ENCODE measurements around the gene NGFR. TPM values are rescaled to one million over a fixed set of nuclear protein-coding genes. Genes with fewer than 3 reads are reported as not detected.

NGFR gene
- polyA plus RNA-seq, 1 of the 3 experiments (the other 2 are of a cell fraction), result 0.76 TPM

DNA sequence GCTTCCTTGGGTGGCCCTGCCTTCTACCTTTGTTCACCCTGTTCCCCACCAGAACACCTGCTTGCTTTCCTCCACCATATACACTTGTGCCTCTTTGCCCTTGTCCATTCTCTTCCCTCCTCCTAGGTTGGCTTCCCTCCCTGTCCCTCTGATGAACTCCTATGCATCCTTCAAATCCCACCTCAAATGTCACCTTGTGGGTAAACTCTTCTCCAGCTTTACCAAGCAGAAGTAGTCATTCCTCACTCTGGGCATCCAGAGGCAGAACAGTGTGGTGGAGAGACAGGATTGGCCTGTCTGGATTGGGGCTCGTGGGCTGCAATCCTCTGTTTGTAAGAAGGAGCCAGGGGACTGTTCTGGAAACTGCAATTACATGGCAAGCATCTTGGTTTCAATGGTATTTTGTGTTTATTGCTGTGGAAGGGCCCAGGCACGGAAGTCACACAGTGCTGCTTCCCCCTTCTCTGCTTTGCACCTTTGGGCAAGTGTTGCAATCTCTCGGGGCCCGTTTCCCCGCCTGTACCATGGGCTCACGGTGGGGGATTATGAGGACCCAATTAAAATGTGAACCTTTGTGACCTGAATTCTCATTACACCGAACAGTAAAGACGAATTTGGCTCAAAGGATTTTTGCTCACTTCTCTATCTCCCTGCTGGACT, 58.7 kb downstream of the NGFR start:
- Histone ChIP-seq H4K20me1 (ENCODE audit: insufficient read depth) (no peaks in the 10 kb centered on the region), H3K4me3 (ENCODE audit: low read depth in 2 of 2, low read length in 1 of 2) (no peak overlapping the region), H3K79me2 (ENCODE audit: insufficient read depth) (no peaks in the 10 kb centered on the region), H3F3A (replicated peaks; ENCODE audit: insufficient read depth) (no peaks in the 10 kb centered on the region), H3K4me1 (ENCODE audit: control insufficient read depth in 1 of 2, insufficient read depth in 2 of 2, low read depth in 1 of 2, low read length in 1 of 2) (peaks cover 0 to 19% of the 10 kb centered on the region in 2 experiments; a peak in 1 of 4 replicates), H3K27me3 (ENCODE audit: insufficient read depth) (peaks cover 13% of the 10 kb centered on the region; the same call in 1 of the 2 replicates), H3K4me2 (no peak overlapping the region), H3K27ac (ENCODE audit: low read depth in 2 of 2, low read length in 1 of 2) (no peak overlapping the region), H2AFZ (ENCODE audit: low read depth) (no peak overlapping the region), H3K9me2 (no peaks in the 10 kb centered on the region), H3K36me3 (replicated peaks in 1 of 2; ENCODE audit: control insufficient read depth in 1 of 2, insufficient read depth in 2 of 2, low read length in 1 of 2) (no peaks in the 10 kb centered on the region), H3K9me3 (no peaks in the 10 kb centered on the region), H3K9ac (no peak overlapping the region)
- peak; percentile 11 for DNase-seq
- 88% methylated on average over 8 of the region's 8 CpGs for whole genome bisulfite sequencing (ENCODE audit: low lambda C conversion rate)
- ChIA-PET POLR2A (no interaction called here), CTCF (interaction anchor here (0.6 to 48.9 kb wide), 9 partner anchors 12 to 235 kb away, joined by 3 to 2107 read pairs (median 149); partner anchors contain the start of genes KAT7, NGFR, PHB1 and SLC35B1)
- TF ChIP-seq, protein P1, sequence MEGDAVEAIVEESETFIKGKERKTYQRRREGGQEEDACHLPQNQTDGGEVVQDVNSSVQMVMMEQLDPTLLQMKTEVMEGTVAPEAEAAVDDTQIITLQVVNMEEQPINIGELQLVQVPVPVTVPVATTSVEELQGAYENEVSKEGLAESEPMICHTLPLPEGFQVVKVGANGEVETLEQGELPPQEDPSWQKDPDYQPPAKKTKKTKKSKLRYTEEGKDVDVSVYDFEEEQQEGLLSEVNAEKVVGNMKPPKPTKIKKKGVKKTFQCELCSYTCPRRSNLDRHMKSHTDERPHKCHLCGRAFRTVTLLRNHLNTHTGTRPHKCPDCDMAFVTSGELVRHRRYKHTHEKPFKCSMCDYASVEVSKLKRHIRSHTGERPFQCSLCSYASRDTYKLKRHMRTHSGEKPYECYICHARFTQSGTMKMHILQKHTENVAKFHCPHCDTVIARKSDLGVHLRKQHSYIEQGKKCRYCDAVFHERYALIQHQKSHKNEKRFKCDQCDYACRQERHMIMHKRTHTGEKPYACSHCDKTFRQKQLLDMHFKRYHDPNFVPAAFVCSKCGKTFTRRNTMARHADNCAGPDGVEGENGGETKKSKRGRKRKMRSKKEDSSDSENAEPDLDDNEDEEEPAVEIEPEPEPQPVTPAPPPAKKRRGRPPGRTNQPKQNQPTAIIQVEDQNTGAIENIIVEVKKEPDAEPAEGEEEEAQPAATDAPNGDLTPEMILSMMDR (IDR thresholded peaks at IDR 0.05), result no peak
- no peak for TF ChIP-seq JUND (IDR thresholded peaks at IDR 0.05)
- no peak for TF ChIP-seq NFIC (IDR thresholded peaks at IDR 0.05; ENCODE audit: borderline replicate concordance)
- TF ChIP-seq RCOR1 (IDR thresholded peaks at IDR 0.05; ENCODE audit: low read length), result no peak
- no peak for TF ChIP-seq RXRA (IDR thresholded peaks at IDR 0.05; ENCODE audit: borderline replicate concordance, low read depth)
- no peak for TF ChIP-seq TAF1 (IDR thresholded peaks at IDR 0.05; ENCODE audit: borderline replicate concordance, low read depth, low read length)
- TF ChIP-seq GABPA (IDR thresholded peaks at IDR 0.05; ENCODE audit: low read depth), result no peak
- TF ChIP-seq TCF12 (IDR thresholded peaks at IDR 0.05), result no peak
- no peak for TF ChIP-seq NRF1 (IDR thresholded peaks at IDR 0.05; ENCODE audit: low read depth, low read length)

DNA sequence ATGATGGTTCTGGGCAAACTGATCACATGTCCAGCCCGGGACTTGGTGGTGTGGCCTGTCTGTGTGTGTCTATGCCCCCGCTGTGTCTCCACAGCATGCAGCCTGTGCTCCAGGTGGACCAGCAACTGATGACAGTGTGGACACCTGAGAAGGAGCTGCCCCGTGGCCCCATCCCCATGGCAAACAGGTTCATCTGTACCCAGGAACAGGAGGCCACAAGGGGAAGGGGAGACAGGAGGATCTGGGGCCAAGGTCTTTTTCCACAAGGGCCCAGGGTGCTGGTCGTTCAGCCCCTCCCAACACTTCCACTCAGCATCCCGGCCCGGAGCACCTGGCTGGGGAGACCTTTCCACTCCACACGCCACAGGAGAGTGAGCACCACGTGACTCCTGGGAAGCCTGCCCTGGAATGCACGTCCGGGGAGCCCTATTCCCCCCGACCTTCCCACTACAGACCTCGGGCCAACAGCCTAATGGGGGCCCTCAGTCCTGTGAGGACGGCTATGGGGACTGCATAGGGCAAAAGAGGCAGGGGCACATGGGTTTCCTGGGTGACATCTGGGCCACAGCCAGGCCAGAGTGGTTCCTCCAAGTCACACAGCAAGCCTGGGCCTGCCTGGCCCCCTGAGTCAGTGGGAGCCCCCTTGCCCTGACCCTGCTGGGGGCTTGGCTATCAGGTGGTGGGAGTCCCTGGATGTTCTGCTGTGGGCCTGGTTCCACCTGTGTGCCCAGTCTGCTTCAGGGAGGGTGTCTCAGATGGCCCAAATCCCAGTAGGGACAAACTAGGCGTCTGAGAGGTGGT, 59.8 kb downstream of the NGFR start:
- H3K9ac ChIP-seq, result no peak overlapping the region
- ChIA-PET POLR2A (interaction anchor here (1.0 to 1.6 kb wide), 2 partner anchors 60 to 119 kb away, joined by 4 to 8 read pairs; partner anchors contain the start of gene NGFR), CTCF (interaction anchor here (0.8 to 48.9 kb wide), 26 partner anchors 9 to 442 kb away, joined by 3 to 2107 read pairs (median 42); partner anchors contain the start of genes NGFR, PHB1, SLC35B1 and SPOP)
- H3K27ac ChIP-seq (ENCODE audit: low read depth in 2 of 2, low read length in 1 of 2), result no peak overlapping the region
- H3K4me1 ChIP-seq (ENCODE audit: control insufficient read depth in 1 of 2, insufficient read depth in 2 of 2, low read depth in 1 of 2, low read length in 1 of 2), result peaks cover 0 to 13% of the 10 kb centered on the region in 2 experiments; a peak in 1 of 4 replicates
- no peaks in the 10 kb centered on the region for H4K20me1 ChIP-seq (ENCODE audit: insufficient read depth)
- H2AFZ ChIP-seq (ENCODE audit: low read depth), result no peak overlapping the region
- peaks cover 19% of the 10 kb centered on the region; the same call in 1 of the 2 replicates for H3K27me3 ChIP-seq (ENCODE audit: insufficient read depth)
- no peaks in the 10 kb centered on the region for H3K9me2 ChIP-seq
- DNase-seq, result peak; percentile 15
- H3K36me3 ChIP-seq (replicated peaks in 1 of 2; ENCODE audit: control insufficient read depth in 1 of 2, insufficient read depth in 2 of 2, low read length in 1 of 2), result no peaks in the 10 kb centered on the region
- TF ChIP-seq TAF1 (IDR thresholded peaks at IDR 0.05; ENCODE audit: borderline replicate concordance, low read depth, low read length) (no peak), TCF12 (IDR thresholded peaks at IDR 0.05) (no peak), POLR2AphosphoS5 (IDR thresholded peaks at IDR 0.05; ENCODE audit: low read depth, low read length) (no peak), CHD2 (IDR thresholded peaks at IDR 0.05; ENCODE audit: low read length, partially characterized antibody) (no peak), SMC3 (IDR thresholded peaks at IDR 0.05; ENCODE audit: low read depth, low read length) (no peak), RAD21 (IDR thresholded peaks at IDR 0.05; ENCODE audit: low read length) (no peak), NRF1 (IDR thresholded peaks at IDR 0.05; ENCODE audit: low read depth, low read length) (no peak), NFIC (IDR thresholded peaks at IDR 0.05; ENCODE audit: borderline replicate concordance) (no peak), FOXJ3 (CRISPR knock-in tag; IDR thresholded peaks at IDR 0.05) (no peak), TEAD4 (IDR thresholded peaks at IDR 0.05; ENCODE audit: borderline replicate concordance, insufficient read depth) (no peak), RCOR1 (IDR thresholded peaks at IDR 0.05; ENCODE audit: low read length) (no peak), EZH2phosphoT487 (IDR thresholded peaks at IDR 0.05; ENCODE audit: borderline replicate concordance, low read depth) (no peak), FOSL2 (IDR thresholded peaks at IDR 0.05; ENCODE audit: borderline replicate concordance, low read depth) (no peak), RXRA (IDR thresholded peaks at IDR 0.05; ENCODE audit: borderline replicate concordance, low read depth) (no peak), YY1 (IDR thresholded peaks at IDR 0.05; ENCODE audit: low read depth) (no peak)
- TF ChIP-seq, protein P2, sequence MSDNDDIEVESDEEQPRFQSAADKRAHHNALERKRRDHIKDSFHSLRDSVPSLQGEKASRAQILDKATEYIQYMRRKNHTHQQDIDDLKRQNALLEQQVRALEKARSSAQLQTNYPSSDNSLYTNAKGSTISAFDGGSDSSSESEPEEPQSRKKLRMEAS (IDR thresholded peaks at IDR 0.05; ENCODE audit: low read depth), result no peak
- 64% methylated on average over 12 of the region's 14 CpGs for WGBS (ENCODE audit: low lambda C conversion rate)
- no peak overlapping the region for H3K4me2 ChIP-seq
- H3K9me3 ChIP-seq, result no peaks in the 10 kb centered on the region
- no peaks in the 10 kb centered on the region for H3K79me2 ChIP-seq (ENCODE audit: insufficient read depth)
- no peak overlapping the region for H3K4me3 ChIP-seq (ENCODE audit: low read depth in 2 of 2, low read length in 1 of 2)
- H3F3A ChIP-seq (replicated peaks; ENCODE audit: insufficient read depth), result no peaks in the 10 kb centered on the region
